NOMO-1 treated with DMSO at 0.1 percent for 48 hours (cell line): Measurements from ENCODE around the gene TSPAN15.
"Not testable (repeated sequence)": the region's sequence is repeated elsewhere in the genome, so short reads cannot be mapped to it uniquely, and the experiment has no call there.

Experiments used
- DNase-seq: peaks from one replicate; lab custom pipeline; 2025; ENCODE audit not compliant: unreplicated experiment; lab: John Stamatoyannopoulos, UW

Gene TSPAN15

GRCh38 chr10:69533658-69534057 is 82.4 kb downstream of the TSPAN15 start:
- no peak for DNase-seq

GRCh38 chr10:69536521-69536920 is 85.3 kb downstream of the TSPAN15 start:
- DNase-seq = not testable (repeated sequence)

GRCh38 chr10:69537449-69537848 is 86.2 kb downstream of the TSPAN15 start:
- no peak for DNase-seq

- DNase-seq = no peak
These were observed 87.2 kb downstream of the TSPAN15 start for GRCh38 chr10:69538461-69538860.

DNA sequence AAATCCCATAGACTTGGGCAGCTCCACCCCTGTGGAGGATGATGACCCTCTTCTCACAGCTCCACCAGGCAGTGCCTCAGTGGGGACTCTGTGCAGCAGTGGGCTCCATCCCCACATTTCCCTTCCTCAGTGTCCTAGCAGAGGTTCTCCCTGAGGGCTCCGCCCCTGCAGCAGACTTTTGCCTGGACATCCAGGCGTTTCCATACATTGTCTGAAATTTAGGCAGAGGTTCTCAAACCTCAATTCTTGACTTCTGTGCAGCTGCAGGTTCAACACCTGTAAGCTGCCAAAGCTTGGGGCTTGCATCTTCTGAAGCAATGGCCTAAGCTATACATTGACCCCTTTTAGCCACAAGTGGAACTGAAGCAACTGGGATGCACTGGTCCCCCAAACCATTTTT is 90.2 kb downstream of the TSPAN15 start:
- DNase-seq = no peak

DNA sequence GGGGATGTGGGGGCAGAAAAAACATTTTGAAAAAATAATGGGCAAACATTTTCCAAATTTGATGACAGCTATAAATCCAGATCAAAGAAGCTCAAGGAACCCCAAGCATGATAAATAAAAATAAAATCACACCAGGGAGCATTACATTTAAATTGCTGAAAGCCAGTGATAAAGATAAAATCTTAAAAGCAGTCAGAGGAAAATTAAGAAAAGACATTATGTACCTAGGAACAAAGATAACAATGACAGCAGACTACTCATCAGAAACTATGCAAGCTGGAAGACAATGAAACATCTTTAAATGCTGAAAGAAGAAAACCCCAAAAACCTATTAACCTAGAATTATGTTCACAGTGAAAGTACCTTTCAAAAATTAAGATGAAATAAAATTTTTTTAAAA is 98.7 kb downstream of the TSPAN15 start:
- DNase-seq = no peak

DNA sequence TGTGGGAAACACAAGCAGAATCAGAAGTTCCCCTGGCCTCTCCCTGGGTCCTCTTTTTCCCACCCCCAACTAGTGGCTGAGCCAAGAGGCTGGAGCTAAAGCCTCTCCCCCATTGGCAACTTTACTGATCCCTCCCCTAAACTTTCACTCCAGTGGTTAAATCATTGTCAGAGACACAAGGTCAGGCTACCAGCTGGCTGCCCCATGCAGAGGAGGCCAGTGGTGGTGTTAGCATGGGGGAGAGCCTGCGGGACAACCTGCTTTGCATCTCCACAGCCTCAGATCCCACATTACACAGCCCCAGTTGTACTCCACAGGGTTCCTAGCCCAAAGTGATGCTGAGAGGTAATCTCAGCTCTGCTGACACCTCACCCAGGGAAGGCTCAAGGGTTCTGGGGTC is 101.0 kb downstream of the TSPAN15 start:
- DNase-seq = no peak

DNA sequence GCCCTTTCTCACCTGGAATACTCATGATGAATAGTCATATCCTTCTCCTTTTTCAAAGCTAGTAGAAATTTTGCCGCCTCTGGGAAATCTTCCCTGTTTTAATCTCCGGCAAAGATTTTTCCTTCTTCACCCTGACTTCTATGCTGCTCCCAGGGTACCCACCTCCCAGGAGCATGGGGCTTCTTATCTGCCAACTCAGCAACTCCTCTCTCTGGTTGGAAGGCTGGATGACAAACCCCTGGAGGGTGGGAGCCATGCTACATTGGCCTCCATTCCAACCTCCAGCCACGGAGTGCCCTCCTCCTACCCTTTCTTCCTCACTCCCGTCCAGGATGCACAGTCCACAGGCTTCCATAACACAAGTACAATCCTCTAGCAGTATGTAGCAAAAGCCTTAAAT is 102.1 kb downstream of the TSPAN15 start:
- no peak for DNase-seq

DNA sequence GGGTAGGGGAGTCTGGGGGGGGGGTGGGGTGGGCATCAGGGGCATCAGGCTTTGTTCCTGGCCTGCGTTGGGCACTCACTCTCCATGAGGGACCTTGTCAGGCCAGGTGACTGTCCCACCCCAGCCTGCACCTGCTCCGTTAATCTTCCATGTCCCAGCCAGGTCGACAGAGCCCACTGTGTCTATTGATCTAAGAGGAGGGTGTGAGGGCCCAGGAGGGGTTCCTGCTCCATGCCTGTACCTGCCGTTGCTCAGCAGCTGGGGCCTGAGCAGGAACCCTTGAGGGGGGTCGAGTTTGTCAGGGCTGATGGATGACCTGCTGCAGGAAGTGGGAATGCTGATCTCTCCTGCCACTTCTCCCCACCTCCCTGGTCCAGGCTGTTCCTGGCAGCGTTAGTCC is 103.3 kb downstream of the TSPAN15 start:
- DNase-seq = no peak
